ENCODE data around the gene HSPA12B.

GRCh38 chr20:3800256-3800877 lies 67.9 kb downstream of the HSPA12B start:
- TF ChIP-seq CTCF (IDR thresholded peaks at IDR 0.05): no peak
- no peak for TF ChIP-seq EP300 (IDR thresholded peaks at IDR 0.05)
- no peak for TF ChIP-seq POLR2A (IDR thresholded peaks at IDR 0.05)
